ENCODE results near the gene TESPA1. TPM values are rescaled to one million over a fixed set of nuclear protein-coding genes. Genes with fewer than 3 reads are reported as not detected.

The TESPA1 gene
- total RNA-seq (2022) (not detected in 2 replicates), Bru-seq, nascent RNA (percentile 14 among the genes with signal in this experiment), BruChase-seq, experiment 1, labeled RNA remaining after a 2-hour chase (percentile 5 among the genes with signal in this experiment), BruChase-seq, experiment 2, labeled RNA remaining after a 6-hour chase (percentile 9 among the genes with signal in this experiment)
- long read RNA-seq = 0 reads

- no TSS peak for BruUV-seq (replicated peaks)
- Histone ChIP-seq H3K9me3 (no peaks in the 10 kb centered on the region), H3K4me3 (ENCODE audit: low read depth, low read length) (no peak within 1 kb of the TSS), H3K36me3 (ENCODE audit: control insufficient read depth, insufficient read depth, low read length) (no peaks in the 10 kb centered on the region), H3K27me3 (replicated peaks; ENCODE audit: control insufficient read depth, insufficient read depth, low read length) (no peaks in the 10 kb centered on the region; the same call in 1 of the 2 replicates), H3K4me1 (no peaks in the 10 kb centered on the region)
- Mint-ChIP-seq H3K9me3 (ENCODE audit: unreplicated experiment) (no peaks in the 10 kb centered on the region), H3K4me1 (ENCODE audit: low read depth, unreplicated experiment) (no peaks in the 10 kb centered on the region), H3K4me3 (ENCODE audit: unreplicated experiment) (no peak within 1 kb of the TSS), H3K27me3 (ENCODE audit: insufficient read depth, unreplicated experiment) (peaks cover 7% of the 10 kb centered on the region), H3K36me3 (ENCODE audit: insufficient read depth, unreplicated experiment) (no peaks in the 10 kb centered on the region), H3K27ac (ENCODE audit: unreplicated experiment) (no peak within 1 kb of the TSS)
- CTCF ChIA-PET = no interaction called here
- no peak for DNase-seq
- no peak for TF ChIP-seq CTCF (IDR thresholded peaks at IDR 0.05; ENCODE audit: insufficient read depth in 1 of 2, low read depth in 1 of 2, low read length in 1 of 2, severe bottlenecking in 1 of 2, unreplicated experiment in 1 of 2)
- POLR2A ChIA-PET = interaction anchor here (0.7 kb wide), 1 partner anchor 140 kb away, joined by 3 read pairs; no protein-coding TSS in a partner anchor
- intact Hi-C loops (cut with micrococcal nuclease; ENCODE audit: unreplicated experiment) = no loop called here
Observed at GRCh38 chr12:54984658-54985376, at the start of gene TESPA1. Gene TESPA1 (minus strand): TSS chr12:54984762. CDS start chr12:54974562, 10,200 bp downstream.

- BruUV-seq (replicated peaks) = no TSS peak
- Histone ChIP-seq H3K4me1 (no peaks in the 10 kb centered on the region; the same call in 1 of the 2 replicates), H3K27me3 (replicated peaks; ENCODE audit: control insufficient read depth, insufficient read depth, low read length) (no peaks in the 10 kb centered on the region; the same call in 1 of the 2 replicates), H3K9me3 (no peaks in the 10 kb centered on the region), H3K4me3 (ENCODE audit: low read depth, low read length) (no peak overlapping the region), H3K36me3 (ENCODE audit: control insufficient read depth, insufficient read depth, low read length) (no peaks in the 10 kb centered on the region)
- H3K4me1 Mint-ChIP-seq (ENCODE audit: low read depth, unreplicated experiment) = no peaks in the 10 kb centered on the region
- H3K4me3 Mint-ChIP-seq (ENCODE audit: unreplicated experiment) = no peak overlapping the region
- POLR2A ChIA-PET = no interaction called here
- H3K36me3 Mint-ChIP-seq (ENCODE audit: insufficient read depth, unreplicated experiment) = no peaks in the 10 kb centered on the region
- DNase-seq = no peak
- no peaks in the 10 kb centered on the region for H3K9me3 Mint-ChIP-seq (ENCODE audit: unreplicated experiment)
- intact Hi-C loops (cut with micrococcal nuclease; ENCODE audit: unreplicated experiment) = no loop called here
- TF ChIP-seq CTCF (IDR thresholded peaks at IDR 0.05; ENCODE audit: insufficient read depth in 1 of 2, low read depth in 1 of 2, low read length in 1 of 2, severe bottlenecking in 1 of 2, unreplicated experiment in 1 of 2) = no peak
- H3K27me3 Mint-ChIP-seq (ENCODE audit: insufficient read depth, unreplicated experiment) = peaks cover 12% of the 10 kb centered on the region
- no peak overlapping the region for H3K27ac Mint-ChIP-seq (ENCODE audit: unreplicated experiment)
- CTCF ChIA-PET = no interaction called here
Observed at GRCh38 chr12:55034218-55034617, 49.7 kb upstream of the TESPA1 start.

GRCh38 chr12:55025508-55025907 is 40.9 kb upstream of the TESPA1 start:
- no peak for DNase-seq
- no peaks in the 10 kb centered on the region for H3K36me3 ChIP-seq (ENCODE audit: control insufficient read depth, insufficient read depth, low read length)
- H3K27me3 Mint-ChIP-seq (ENCODE audit: insufficient read depth, unreplicated experiment) = peaks cover 6% of the 10 kb centered on the region
- no peak overlapping the region for H3K4me3 ChIP-seq (ENCODE audit: low read depth, low read length)
- no peaks in the 10 kb centered on the region for H3K9me3 Mint-ChIP-seq (ENCODE audit: unreplicated experiment)
- no peak for TF ChIP-seq CTCF (IDR thresholded peaks at IDR 0.05; ENCODE audit: insufficient read depth in 1 of 2, low read depth in 1 of 2, low read length in 1 of 2, severe bottlenecking in 1 of 2, unreplicated experiment in 1 of 2)
- no peaks in the 10 kb centered on the region for H3K4me1 ChIP-seq
- intact Hi-C loops (cut with micrococcal nuclease; ENCODE audit: unreplicated experiment) = no loop called here
- BruUV-seq (replicated peaks) = no TSS peak
- no peaks in the 10 kb centered on the region for H3K36me3 Mint-ChIP-seq (ENCODE audit: insufficient read depth, unreplicated experiment)
- H3K27ac Mint-ChIP-seq (ENCODE audit: unreplicated experiment) = no peak overlapping the region
- no peaks in the 10 kb centered on the region for H3K27me3 ChIP-seq (replicated peaks; ENCODE audit: control insufficient read depth, insufficient read depth, low read length)
- ChIA-PET POLR2A (no interaction called here), CTCF (no interaction called here)
- H3K4me1 Mint-ChIP-seq (ENCODE audit: low read depth, unreplicated experiment) = no peaks in the 10 kb centered on the region
- H3K9me3 ChIP-seq = no peaks in the 10 kb centered on the region
- H3K4me3 Mint-ChIP-seq (ENCODE audit: unreplicated experiment) = no peak overlapping the region
